Colon (tissue), 2 donors: ENCODE results near the gene RAB6D.
"Not testable (repeated sequence)": the region's sequence is repeated elsewhere in the genome, so short reads cannot be mapped to it uniquely, and the experiment has no call there.

Experiments
- FAIRE-seq: peaks from 2 replicates; lab custom pipeline; 2012; peaks lifted over from hg19 to GRCh38; lab: Jason Lieb, UNC
- donor health status: control.
- donor health status: control.

Gene RAB6D

GRCh38 chr2:131363703-131364186 lies at the start of gene RAB6D:
Gene RAB6D (minus strand): TSS chr2:131364168. CDS start chr2:131363720, 448 bp downstream.
- not testable (repeated sequence) for FAIRE-seq

GRCh38 chr2:131413148-131413747 lies 49.3 kb upstream of the RAB6D start:
- FAIRE-seq = peak; percentile 28

- no peak for FAIRE-seq
Observed at GRCh38 chr2:131410173-131410572, 46.2 kb upstream of the RAB6D start.

GRCh38 chr2:131408778-131409177 lies 44.8 kb upstream of the RAB6D start:
- no peak for FAIRE-seq

GRCh38 chr2:131408207-131408606 lies 44.2 kb upstream of the RAB6D start:
- no peak for FAIRE-seq

- no peak for FAIRE-seq
Observed at GRCh38 chr2:131404753-131405152, 40.8 kb upstream of the RAB6D start.

- peak; percentile 24 for FAIRE-seq
Observed at GRCh38 chr2:131402320-131403039, 38.5 kb upstream of the RAB6D start.

- FAIRE-seq = no peak
Observed at GRCh38 chr2:131400849-131401248, 36.9 kb upstream of the RAB6D start.

- FAIRE-seq = not testable (repeated sequence)
Observed at GRCh38 chr2:131400441-131400840, 36.5 kb upstream of the RAB6D start.

GRCh38 chr2:131396209-131396608 lies 32.2 kb upstream of the RAB6D start:
- peak; percentile 73 for FAIRE-seq

GRCh38 chr2:131395024-131395645 lies 31.2 kb upstream of the RAB6D start:
- not testable (repeated sequence) for FAIRE-seq

GRCh38 chr2:131394147-131394931 lies 30.4 kb upstream of the RAB6D start:
- no peak for FAIRE-seq

GRCh38 chr2:131391953-131392352 lies 28.0 kb upstream of the RAB6D start:
- not testable (repeated sequence) for FAIRE-seq

- not testable (repeated sequence) for FAIRE-seq
Observed at GRCh38 chr2:131391471-131391870, 27.5 kb upstream of the RAB6D start.

GRCh38 chr2:131390495-131391130 lies 26.6 kb upstream of the RAB6D start:
- not testable (repeated sequence) for FAIRE-seq

GRCh38 chr2:131389657-131390056 lies 25.7 kb upstream of the RAB6D start:
- no peak for FAIRE-seq

GRCh38 chr2:131388834-131389233 lies 24.9 kb upstream of the RAB6D start:
- FAIRE-seq = not testable (repeated sequence)

- not testable (repeated sequence) for FAIRE-seq
Observed at GRCh38 chr2:131373111-131373510, 9.1 kb upstream of the RAB6D start.

GRCh38 chr2:131369954-131370353 lies 6.0 kb upstream of the RAB6D start:
- no peak for FAIRE-seq

- peak; percentile 83 for FAIRE-seq
Observed at GRCh38 chr2:131368493-131369066, 4.6 kb upstream of the RAB6D start.

- no peak for FAIRE-seq
Observed at GRCh38 chr2:131367352-131367751, 3.4 kb upstream of the RAB6D start.
